Caki2 (cell line): ENCODE results near the gene RASA3. TPM values are rescaled to one million over a fixed set of nuclear protein-coding genes. Genes with fewer than 3 reads are reported as not detected.

Experiments
- DNase-seq: peaks from one replicate; pipeline ENCODE4 v3.0.0-alpha.2; 2015; ENCODE audit warnings: low read depth
- in situ Hi-C: cut with HindIII; loops from 2 replicates; pipeline ENCODE4 v1.10.0; 2016; ENCODE audit warnings: low sequenced_read_pairs, low pct_unique_long_range_greater_than_20kb, mixed read lengths
- total RNA-seq: library from RNA; depleted of rRNA; stranded (reverse); fragments of >200 nt; shearing (Covaris generic); gene quantifications from 2 replicates; pipeline ENCODE4 v1.2.3, GENCODE V29; 2014; ENCODE audit warnings: low replicate concordance

Gene RASA3
- total RNA-seq, 1 experiment from 2014 or later, result 11.5 TPM

GRCh38 chr13:113939129-113939943 lies 193.1 kb downstream of the RASA3 start:
- in situ Hi-C loops, result no loop called here
- DNase-seq, result no peak

GRCh38 chr13:113938716-113939115 lies 193.7 kb downstream of the RASA3 start:
- no peak for DNase-seq
- in situ Hi-C loops, result no loop called here

- DNase-seq, result no peak
- in situ Hi-C loops, result no loop called here
Measured at GRCh38 chr13:113938246-113938645, 194.2 kb downstream of the RASA3 start.

- in situ Hi-C loops, result no loop called here
- no peak for DNase-seq
Measured at GRCh38 chr13:113937527-113938180, 194.8 kb downstream of the RASA3 start.

- in situ Hi-C loops, result no loop called here
- DNase-seq, result no peak
Measured at GRCh38 chr13:113937073-113937472, 195.3 kb downstream of the RASA3 start.

- no peak for DNase-seq
- in situ Hi-C loops, result no loop called here
Measured at GRCh38 chr13:113936166-113936965, 196.1 kb downstream of the RASA3 start.

- DNase-seq, result no peak
- in situ Hi-C loops, result no loop called here
Measured at GRCh38 chr13:113935001-113935844, 197.2 kb downstream of the RASA3 start.

- DNase-seq, result no peak
- in situ Hi-C loops, result no loop called here
Measured at GRCh38 chr13:113934576-113934975, 197.8 kb downstream of the RASA3 start.

- no peak for DNase-seq
- in situ Hi-C loops, result no loop called here
Measured at GRCh38 chr13:113933901-113934300, 198.5 kb downstream of the RASA3 start.

GRCh38 chr13:113931841-113932459 lies 200.5 kb downstream of the RASA3 start:
- DNase-seq, result no peak
- in situ Hi-C loops, result no loop called here

- in situ Hi-C loops, result no loop called here
Measured at GRCh38 chr13:113930671-113931637, 201.5 kb downstream of the RASA3 start.

GRCh38 chr13:113929628-113930615 lies 202.5 kb downstream of the RASA3 start:
- no peak for DNase-seq
- in situ Hi-C loops, result no loop called here

More at GRCh38 chr13:113930671-113931637, 201.5 kb downstream of the RASA3 start:
- DNase-seq, result no peak

- no peak for DNase-seq
Measured at GRCh38 chr13:113928685-113929627, 203.5 kb downstream of the RASA3 start.

More at GRCh38 chr13:113928685-113929627, 203.5 kb downstream of the RASA3 start:
- in situ Hi-C loops, result no loop called here
